Inflammatory macrophage treated with lipopolysaccharide for 1 hour (primary cell): ENCODE measurements around the gene TUT4.

Experiments used
- DNase-seq, 2 donors: peaks; one replicate each; pipeline ENCODE4 v3.0.0-alpha.2; 2020 to 2022

Gene TUT4

GRCh38 chr1:52572387-52572786 lies 19.5 kb upstream of the TUT4 start:
- DNase-seq, result no peak

- DNase-seq, result peak; percentile 27 to 42
Measured at GRCh38 chr1:52571783-52572182, 18.9 kb upstream of the TUT4 start.

- peak; percentile 38 to 45 for DNase-seq
Measured at GRCh38 chr1:52569449-52570210, 16.7 kb upstream of the TUT4 start.

GRCh38 chr1:52567943-52568342 lies 15.1 kb upstream of the TUT4 start:
- no peak for DNase-seq

GRCh38 chr1:52562766-52563165 lies 9.9 kb upstream of the TUT4 start:
- DNase-seq, result no peak

- DNase-seq, result no peak
Measured at GRCh38 chr1:52559875-52560274, 7.0 kb upstream of the TUT4 start.

GRCh38 chr1:52558941-52559340 lies 6.0 kb upstream of the TUT4 start:
- DNase-seq, result no peak

GRCh38 chr1:52556641-52557360 lies 3.9 kb upstream of the TUT4 start:
- no peak for DNase-seq

- no peak for DNase-seq
Measured at GRCh38 chr1:52554756-52555155, 1.9 kb upstream of the TUT4 start.

GRCh38 chr1:52554267-52554640 lies 1.4 kb upstream of the TUT4 start:
- no peak for DNase-seq

GRCh38 chr1:52553362-52554266 lies 722 bp upstream of the TUT4 start:
- DNase-seq, result peak; percentile 72 to 75

GRCh38 chr1:52552236-52552504 lies 722 bp downstream of the TUT4 start:
- no peak for DNase-seq

GRCh38 chr1:52551507-52552235 lies 1.2 kb downstream of the TUT4 start:
- peak in 1 of 2 donors; percentile 36 for DNase-seq

- no peak for DNase-seq
Measured at GRCh38 chr1:52550447-52550846, 2.4 kb downstream of the TUT4 start.

- no peak for DNase-seq
Measured at GRCh38 chr1:52549267-52549666, 3.6 kb downstream of the TUT4 start.

- no peak for DNase-seq
Measured at GRCh38 chr1:52546852-52547251, 6.0 kb downstream of the TUT4 start.

- DNase-seq, result no peak
Measured at GRCh38 chr1:52544665-52545525, 8.0 kb downstream of the TUT4 start.

GRCh38 chr1:52542085-52542688 lies 10.7 kb downstream of the TUT4 start:
- DNase-seq, result no peak

GRCh38 chr1:52534928-52535764 lies 17.7 kb downstream of the TUT4 start:
- DNase-seq, result no peak

GRCh38 chr1:52533713-52534112 lies 19.2 kb downstream of the TUT4 start:
- peak; percentile 28 to 58 for DNase-seq
